ENCODE measurements around the gene ZNF385B.

GRCh38 chr2:179470089-179470488 lies 391.3 kb downstream of the ZNF385B start:
- no peak for TF ChIP-seq CTCF (IDR thresholded peaks at IDR 0.05)
- TF ChIP-seq POLR2AphosphoS5 (IDR thresholded peaks at IDR 0.05): no peak
